Measurements from ENCODE around the gene C4BPB. TPM values are rescaled to one million over a fixed set of nuclear protein-coding genes. Genes with fewer than 3 reads are reported as not detected.

Gene C4BPB
- total RNA-seq, 1 donor from 2014 or later = not detected

DNA sequence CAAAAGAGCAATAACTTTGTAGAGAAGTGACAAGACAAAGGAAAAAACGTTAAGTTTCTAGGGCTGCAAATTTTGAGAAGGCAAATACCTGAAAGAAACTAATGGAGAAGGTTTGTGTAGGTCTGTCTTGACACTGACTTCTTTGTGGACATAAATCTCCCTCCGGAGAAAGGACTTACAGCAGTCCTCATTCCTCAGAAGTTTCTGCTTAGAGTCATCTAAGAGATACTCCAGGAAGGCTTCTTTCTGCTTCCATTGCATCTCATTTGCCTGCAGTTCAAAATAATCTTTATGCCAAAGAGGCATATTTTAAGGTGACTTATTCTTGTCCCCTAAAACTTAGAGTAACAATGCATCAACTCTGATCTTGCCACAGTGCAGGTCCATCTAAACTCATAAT lies 4.4 kb upstream of the C4BPB start:
- TF ChIP-seq, protein P1, sequence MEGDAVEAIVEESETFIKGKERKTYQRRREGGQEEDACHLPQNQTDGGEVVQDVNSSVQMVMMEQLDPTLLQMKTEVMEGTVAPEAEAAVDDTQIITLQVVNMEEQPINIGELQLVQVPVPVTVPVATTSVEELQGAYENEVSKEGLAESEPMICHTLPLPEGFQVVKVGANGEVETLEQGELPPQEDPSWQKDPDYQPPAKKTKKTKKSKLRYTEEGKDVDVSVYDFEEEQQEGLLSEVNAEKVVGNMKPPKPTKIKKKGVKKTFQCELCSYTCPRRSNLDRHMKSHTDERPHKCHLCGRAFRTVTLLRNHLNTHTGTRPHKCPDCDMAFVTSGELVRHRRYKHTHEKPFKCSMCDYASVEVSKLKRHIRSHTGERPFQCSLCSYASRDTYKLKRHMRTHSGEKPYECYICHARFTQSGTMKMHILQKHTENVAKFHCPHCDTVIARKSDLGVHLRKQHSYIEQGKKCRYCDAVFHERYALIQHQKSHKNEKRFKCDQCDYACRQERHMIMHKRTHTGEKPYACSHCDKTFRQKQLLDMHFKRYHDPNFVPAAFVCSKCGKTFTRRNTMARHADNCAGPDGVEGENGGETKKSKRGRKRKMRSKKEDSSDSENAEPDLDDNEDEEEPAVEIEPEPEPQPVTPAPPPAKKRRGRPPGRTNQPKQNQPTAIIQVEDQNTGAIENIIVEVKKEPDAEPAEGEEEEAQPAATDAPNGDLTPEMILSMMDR (IDR thresholded peaks at IDR 0.05; ENCODE audit: unreplicated experiment) = no peak
- H3K4me3 Mint-ChIP-seq (ENCODE audit: low read depth) = no peak overlapping the region
- no peaks in the 10 kb centered on the region for H3K9me3 Mint-ChIP-seq (ENCODE audit: low read depth)
- H3K36me3 Mint-ChIP-seq (ENCODE audit: insufficient read depth) = no peaks in the 10 kb centered on the region
- peaks cover 20% of the 10 kb centered on the region for H3K4me1 Mint-ChIP-seq (ENCODE audit: low read depth)
- no peak for DNase-seq (ENCODE audit: low spot score, unreplicated experiment)
- peaks cover 14% of the 10 kb centered on the region for H3K27me3 Mint-ChIP-seq
- no peak overlapping the region for H3K27ac Mint-ChIP-seq

GRCh38 chr1:207084701-207085180 lies 3.9 kb upstream of the C4BPB start:
- Mint-ChIP-seq H3K4me3 (ENCODE audit: low read depth) (no peak overlapping the region), H3K9me3 (ENCODE audit: low read depth) (no peaks in the 10 kb centered on the region), H3K36me3 (ENCODE audit: insufficient read depth) (no peaks in the 10 kb centered on the region), H3K27ac (no peak overlapping the region), H3K4me1 (ENCODE audit: low read depth) (peaks cover 22% of the 10 kb centered on the region), H3K27me3 (peaks cover 14% of the 10 kb centered on the region)
- TF ChIP-seq, protein P1 (IDR thresholded peaks at IDR 0.05; ENCODE audit: unreplicated experiment) = peak; percentile 71
- peak; percentile 45 for DNase-seq (ENCODE audit: low spot score, unreplicated experiment)

DNA sequence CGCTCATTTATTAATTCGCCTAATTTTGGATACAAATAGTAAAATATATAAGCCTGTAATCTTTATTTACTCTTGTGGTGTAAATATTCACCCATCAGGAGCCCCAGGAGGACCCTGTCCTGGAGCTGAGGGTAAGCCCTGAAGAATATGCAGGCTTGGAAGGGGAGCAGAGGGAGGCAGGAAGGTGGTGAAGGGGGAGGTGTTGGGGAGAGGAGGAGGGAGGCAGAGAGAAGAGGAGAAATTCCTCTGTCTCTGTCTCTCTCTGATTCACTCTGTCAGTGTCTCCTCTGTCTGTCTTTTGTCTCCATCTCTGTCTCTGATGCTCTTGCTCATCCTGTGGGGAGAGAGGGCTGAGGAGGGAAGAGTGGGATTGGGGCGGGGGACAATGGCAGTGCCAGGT lies 2.8 kb upstream of the C4BPB start:
- Mint-ChIP-seq H3K27ac (no peak overlapping the region), H3K4me3 (ENCODE audit: low read depth) (no peak overlapping the region), H3K4me1 (ENCODE audit: low read depth) (peaks cover 22% of the 10 kb centered on the region), H3K27me3 (peaks cover 14% of the 10 kb centered on the region), H3K9me3 (ENCODE audit: low read depth) (no peaks in the 10 kb centered on the region), H3K36me3 (ENCODE audit: insufficient read depth) (no peaks in the 10 kb centered on the region)
- no peak for DNase-seq (ENCODE audit: low spot score, unreplicated experiment)
- TF ChIP-seq, protein P1 (IDR thresholded peaks at IDR 0.05; ENCODE audit: unreplicated experiment) = no peak

- Mint-ChIP-seq H3K36me3 (ENCODE audit: insufficient read depth) (no peaks in the 10 kb centered on the region), H3K4me3 (ENCODE audit: low read depth) (no peak overlapping the region), H3K9me3 (ENCODE audit: low read depth) (no peaks in the 10 kb centered on the region), H3K4me1 (ENCODE audit: low read depth) (peaks cover 18% of the 10 kb centered on the region), H3K27me3 (peaks cover 14% of the 10 kb centered on the region), H3K27ac (no peak overlapping the region)
- TF ChIP-seq, protein P1 (IDR thresholded peaks at IDR 0.05; ENCODE audit: unreplicated experiment) = no peak
- DNase-seq (ENCODE audit: low spot score, unreplicated experiment) = no peak
These were observed 499 bp upstream of the C4BPB start for GRCh38 chr1:207088161-207088560.

- no peaks in the 10 kb centered on the region for H3K9me3 Mint-ChIP-seq (ENCODE audit: low read depth)
- no peaks in the 10 kb centered on the region for H3K36me3 Mint-ChIP-seq (ENCODE audit: insufficient read depth)
- H3K4me1 Mint-ChIP-seq (ENCODE audit: low read depth) = peaks cover 15% of the 10 kb centered on the region
- no peak overlapping the region for H3K4me3 Mint-ChIP-seq (ENCODE audit: low read depth)
- peaks cover 4% of the 10 kb centered on the region for H3K27me3 Mint-ChIP-seq
- H3K27ac Mint-ChIP-seq = no peak overlapping the region
- no peak for DNase-seq (ENCODE audit: low spot score, unreplicated experiment)
- TF ChIP-seq, protein P1 (IDR thresholded peaks at IDR 0.05; ENCODE audit: unreplicated experiment) = no peak
These were observed 1.1 kb downstream of the C4BPB start for GRCh38 chr1:207089627-207090355.
